Liver (tissue), 9 donors: ENCODE measurements around the gene IL4. TPM values are rescaled to one million over a fixed set of nuclear protein-coding genes. Genes with fewer than 3 reads are reported as not detected.

Source experiments
- DNase-seq: peaks from one replicate; pipeline ENCODE4 v3.0.0-alpha.2; 2017; ENCODE audit warnings: low spot score
- H3K27ac ChIP-seq, 2 donors: one replicate each; pipeline ENCODE4 v1.7.0; 2013; ENCODE audit warnings: inconsistent platforms in 2 of 2, low read length in 2 of 2, control low read depth in 1 of 2, low read depth in 1 of 2, mild to moderate bottlenecking in 1 of 2
- H3K27me3 ChIP-seq, 4 donors: one replicate each; pipeline versions ENCODE4 v1.6.1 to v1.7.0; 2013; ENCODE audit warnings: low read length in 3 of 4, inconsistent platforms in 1 of 4, mild to moderate bottlenecking in 1 of 4, moderate library complexity in 1 of 4; ENCODE audit not compliant: control insufficient read depth in 4 of 4, insufficient read depth in 4 of 4
- H3K36me3 ChIP-seq, 4 donors: one replicate each; pipeline versions ENCODE4 v1.6.1 to v1.7.0; 2013; ENCODE audit warnings: low read length in 3 of 4, mild to moderate bottlenecking in 3 of 4, low read depth in 1 of 4, moderate library complexity in 1 of 4; ENCODE audit not compliant: control insufficient read depth in 4 of 4, insufficient read depth in 3 of 4
- H3K4me1 ChIP-seq, 4 donors: one replicate each; pipeline versions ENCODE4 v1.6.1 to v1.7.0; 2013; ENCODE audit warnings: low read length in 3 of 4, mild to moderate bottlenecking in 3 of 4, moderate library complexity in 1 of 4; ENCODE audit not compliant: control insufficient read depth in 4 of 4, insufficient read depth in 4 of 4
- H3K4me3 ChIP-seq, 3 donors: one replicate each; pipeline versions ENCODE4 v1.6.1 to v1.7.0; 2013; ENCODE audit warnings: low read length in 3 of 3, control low read depth in 1 of 3, low read depth in 1 of 3, mild to moderate bottlenecking in 1 of 3
- H3K9ac ChIP-seq, 2 donors: one replicate each; pipeline ENCODE4 v1.7.0; 2013; ENCODE audit warnings: low read length in 2 of 2, mild to moderate bottlenecking in 2 of 2, moderate library complexity in 2 of 2, control low read depth in 1 of 2, low read depth in 1 of 2
- H3K9me3 ChIP-seq, 4 donors: one replicate each; pipeline versions ENCODE4 v1.6.1 to v1.7.0; 2013; ENCODE audit warnings: low read length in 3 of 4; ENCODE audit not compliant: control insufficient read depth in 4 of 4
- ATF3 ChIP-seq: IDR thresholded peaks from 2 replicates; pipeline ENCODE4 v1.6.1; 2016; ENCODE audit warnings: antibody characterized with exemption
- CTCF ChIP-seq: fragments of 150-350 bp; IDR thresholded peaks from 2 replicates; pipeline ENCODE4 v1.5.1; 2017; ENCODE audit warnings: improper control_type of control experiment, low read depth, low read length; ENCODE audit not compliant: missing input control
- FOXA1 ChIP-seq: IDR thresholded peaks from 2 replicates; pipeline ENCODE4 v1.6.1; 2016; ENCODE audit warnings: antibody characterized with exemption
- GABPA ChIP-seq, 2 donors: IDR thresholded peaks in 1 of 2; conservative IDR thresholded peaks in 1 of 2; 2 replicates each; pipeline ENCODE4 v1.6.1; 2016; ENCODE audit warnings: antibody characterized with exemption in 2 of 2, mild to moderate bottlenecking in 1 of 2, moderate library complexity in 1 of 2
- HNF4A ChIP-seq, 2 donors: conservative IDR thresholded peaks; 2 replicates each; pipeline ENCODE4 v1.6.1; 2016; ENCODE audit warnings: antibody characterized with exemption in 2 of 2, mild to moderate bottlenecking in 2 of 2
- HNF4G ChIP-seq: IDR thresholded peaks from 2 replicates; pipeline ENCODE4 v1.6.1; 2016; ENCODE audit warnings: antibody characterized with exemption
- RAD21 ChIP-seq, 2 donors: IDR thresholded peaks; 2 replicates each; pipeline ENCODE4 v1.6.1; 2016; ENCODE audit warnings: antibody characterized with exemption in 2 of 2, mild to moderate bottlenecking in 2 of 2
- REST ChIP-seq: IDR thresholded peaks from 2 replicates; pipeline ENCODE4 v1.6.1; 2016; ENCODE audit warnings: antibody characterized with exemption, mild to moderate bottlenecking
- SP1 ChIP-seq: IDR thresholded peaks from 2 replicates; pipeline ENCODE4 v1.6.1; 2018; ENCODE audit warnings: antibody characterized with exemption, mild to moderate bottlenecking
- ZBTB33 ChIP-seq: IDR thresholded peaks from 2 replicates; pipeline ENCODE4 v1.6.1; 2016; ENCODE audit warnings: antibody characterized with exemption
- WGBS: extraction: QIAGEN DNeasy Blood & Tissue Kit; methylation state at CpG from one replicate; pipeline ENCODE4 v1.1.7; 2013; 5-methylcytosine and 5-hydroxymethylcytosine counted together
- polyA plus RNA-seq, 2 donors: library from polyadenylated mRNA; stranded (reverse) in 1 of 2; unstranded in 1 of 2; fragments of 200-250 nt in 1 of 2; fragments of >200 nt in 1 of 2; fragmentation: Nextera tagmentation in 1 of 2; extraction: Ambion mirVana in 1 of 2; gene quantifications; one replicate each; pipeline versions ENCODE4 v1.2.1 to v1.2.3, GENCODE V29; 2013 to 2015
- total RNA-seq, 2 donors: library from RNA; depleted of rRNA; stranded (reverse); fragments of >200 nt; gene quantifications; one replicate each; pipeline ENCODE4 v1.2.3, GENCODE V29; 2014
- donor health status: healthy.
- donor health status: healthy.
- donor health status: healthy.
- donor health status: healthy.
- donor health status: healthy.

IL4 gene
- total and polyA plus RNA-seq, 4 donors = not detected

GRCh38 chr5:132673488-132673887 is 301 bp upstream of the IL4 start (continued):
- no peak for TF ChIP-seq ZBTB33
- no peak for TF ChIP-seq SP1
- no peak for TF ChIP-seq FOXA1
- no peak for TF ChIP-seq ATF3

- no peaks in the 10 kb centered on the region for H3K27me3 ChIP-seq
- TF ChIP-seq FOXA1 (no peak), RAD21 (IDR thresholded peaks at IDR 0.05) (no peak), REST (no peak), CTCF (no peak), HNF4A (conservative IDR thresholded peaks at IDR 0.05) (no peak), HNF4G (no peak), GABPA (IDR thresholded peaks at IDR 0.05 in 1 of 2, conservative IDR thresholded peaks at IDR 0.05 in 1 of 2) (no peak)
- no peak overlapping the region for H3K4me3 ChIP-seq
- no peaks in the 10 kb centered on the region for H3K4me1 ChIP-seq
- 76% methylated on average over 13 of the region's 13 CpGs for WGBS
- DNase-seq = no peak
- no peaks in the 10 kb centered on the region for H3K36me3 ChIP-seq
- no peaks in the 10 kb centered on the region for H3K9me3 ChIP-seq
- no peak overlapping the region for H3K9ac ChIP-seq
- H3K27ac ChIP-seq = no peak overlapping the region
Measured at GRCh38 chr5:132674671-132675506, 1.1 kb downstream of the IL4 start.
